ENCODE data around the gene CLTRN. TPM values are rescaled to one million over a fixed set of nuclear protein-coding genes. Genes with fewer than 3 reads are reported as not detected.

The CLTRN gene
- total and polyA plus RNA-seq, 2 of the 13 experiments (the other 11 are each of a cell fraction or from before 2014, with no cell fraction given): 0.37 to 0.53 TPM

Other genes starting within 250 kb of the CLTRN start
- gene PIR, start 171.5 kb downstream of the CLTRN start, total RNA-seq (2016; rRNA removed; fragmentation: Illumina TruSeq; extraction: Trizol): 38.0 and 53.3 TPM in 2 replicates
- gene PIR, start 171.5 kb downstream of the CLTRN start, polyA plus RNA-seq (2011; rRNA removed): 7.7 and 12.2 TPM in 2 replicates
- not detected in 2 replicates for gene BMX, start 164.0 kb downstream of the CLTRN start, total RNA-seq (2016; rRNA removed; fragmentation: Illumina TruSeq; extraction: Trizol)
- gene BMX, start 164.0 kb downstream of the CLTRN start, polyA plus RNA-seq (2011; rRNA removed): not detected in 2 replicates
- gene ACE2, start 63.8 kb downstream of the CLTRN start, total RNA-seq (2016; rRNA removed; fragmentation: Illumina TruSeq; extraction: Trizol): 2.2 and 3.1 TPM in 2 replicates
- 0.44 and 0.46 TPM in 2 replicates for gene ACE2, start 63.8 kb downstream of the CLTRN start, polyA plus RNA-seq (2011; rRNA removed)
- gene CA5B, start 73.5 kb upstream of the CLTRN start, total RNA-seq (2016; rRNA removed; fragmentation: Illumina TruSeq; extraction: Trizol): 1.7 and 2.3 TPM in 2 replicates
- gene CA5B, start 73.5 kb upstream of the CLTRN start, polyA plus RNA-seq (2011; rRNA removed): 1.8 and 2.2 TPM in 2 replicates
- 3.6 and 4.9 TPM in 2 replicates for gene ZRSR2, start 125.7 kb upstream of the CLTRN start, total RNA-seq (2016; rRNA removed; fragmentation: Illumina TruSeq; extraction: Trizol)
- gene ZRSR2, start 125.7 kb upstream of the CLTRN start, polyA plus RNA-seq (2011; rRNA removed): 2.8 and 3.6 TPM in 2 replicates
- 18.8 and 22.7 TPM in 2 replicates for gene AP1S2, start 190.0 kb upstream of the CLTRN start, total RNA-seq (2016; rRNA removed; fragmentation: Illumina TruSeq; extraction: Trizol)
- 7.1 and 10.1 TPM in 2 replicates for gene AP1S2, start 190.0 kb upstream of the CLTRN start, polyA plus RNA-seq (2011; rRNA removed)

Data from HepG2 (cell line).